Measurements from ENCODE around the gene AURKA.

AURKA gene

GRCh38 chr20:56388882-56389281 lies 3.1 kb downstream of the AURKA start:
- TF ChIP-seq CTCF (IDR thresholded peaks at IDR 0.05; ENCODE audit: insufficient read depth, low read length, missing control alignments), result no peak
- no peak for DNase-seq (ENCODE audit: low read depth, low spot score)
- CTCF ChIA-PET, result interaction anchor here (0.7 kb wide), 1 partner anchor 15 kb away, joined by 3 read pairs; no protein-coding TSS in a partner anchor
- POLR2A ChIA-PET, result no interaction called here
- no peak overlapping the region for H3K4me3 ChIP-seq (ENCODE audit: low read depth, low read length)

GRCh38 chr20:56386219-56386618 lies 5.8 kb downstream of the AURKA start:
- ChIA-PET CTCF (interaction anchor here (0.7 to 1.2 kb wide), 4 partner anchors 9 to 1705 kb away, joined by 3 to 4 read pairs (median 3); no protein-coding TSS in a partner anchor), POLR2A (no interaction called here)
- no peak for TF ChIP-seq CTCF (IDR thresholded peaks at IDR 0.05; ENCODE audit: insufficient read depth, low read length, missing control alignments)
- H3K4me3 ChIP-seq (ENCODE audit: low read depth, low read length), result no peak overlapping the region
- DNase-seq (ENCODE audit: low read depth, low spot score), result no peak

- DNase-seq (ENCODE audit: low read depth, low spot score), result no peak
- H3K4me3 ChIP-seq (ENCODE audit: low read depth, low read length), result no peak overlapping the region
- TF ChIP-seq CTCF (IDR thresholded peaks at IDR 0.05; ENCODE audit: insufficient read depth, low read length, missing control alignments), result no peak
- ChIA-PET CTCF (interaction anchor here (0.7 to 1.3 kb wide), 3 partner anchors 12 to 25 kb away, joined by 3 to 4 read pairs (median 3); no protein-coding TSS in a partner anchor), POLR2A (no interaction called here)
These were observed 6.9 kb downstream of the AURKA start for GRCh38 chr20:56385130-56385529.

- no peak overlapping the region for H3K4me3 ChIP-seq (ENCODE audit: low read depth, low read length)
- no peak for DNase-seq (ENCODE audit: low read depth, low spot score)
- CTCF ChIA-PET, result no interaction called here
- POLR2A ChIA-PET, result no interaction called here
- no peak for TF ChIP-seq CTCF (IDR thresholded peaks at IDR 0.05; ENCODE audit: insufficient read depth, low read length, missing control alignments)
These were observed 8.7 kb downstream of the AURKA start for GRCh38 chr20:56383334-56383733.

- H3K4me3 ChIP-seq (ENCODE audit: low read depth, low read length), result no peak overlapping the region
- CTCF ChIA-PET, result no interaction called here
- no peak for TF ChIP-seq CTCF (IDR thresholded peaks at IDR 0.05; ENCODE audit: insufficient read depth, low read length, missing control alignments)
- POLR2A ChIA-PET, result no interaction called here
- DNase-seq (ENCODE audit: low read depth, low spot score), result no peak
These were observed 9.3 kb downstream of the AURKA start for GRCh38 chr20:56382696-56383095.

GRCh38 chr20:56381501-56381900 lies 10.5 kb downstream of the AURKA start:
- no peak for DNase-seq (ENCODE audit: low read depth, low spot score)
- POLR2A ChIA-PET, result no interaction called here
- H3K4me3 ChIP-seq (ENCODE audit: low read depth, low read length), result no peak overlapping the region
- TF ChIP-seq CTCF (IDR thresholded peaks at IDR 0.05; ENCODE audit: insufficient read depth, low read length, missing control alignments), result no peak
- CTCF ChIA-PET, result interaction anchor here (1.0 to 1.2 kb wide), 2 partner anchors 9 to 11 kb away, joined by 3 read pairs; partner anchors contain the start of gene CSTF1
